GM18507 (cell line): Measurements from ENCODE around the gene ZNF697.
A peak's percentile ranks its signal among the peaks of the same experiment; 100 is the strongest.
"Not testable (repeated sequence)": the region's sequence is repeated elsewhere in the genome, so short reads cannot be mapped to it uniquely, and the experiment has no call there.

ENCODE experiments used
- DNase-seq: peaks from one replicate; pipeline ENCODE4 v3.0.0; 2011; ENCODE audit warnings: low read depth; ENCODE audit not compliant: insufficient read length; ENCODE audit errors: extremely low spot score
- FAIRE-seq: peaks from 2 replicates; lab custom pipeline; 2011; peaks lifted over from hg19 to GRCh38; lab: Jason Lieb, UNC

Gene ZNF697

DNA sequence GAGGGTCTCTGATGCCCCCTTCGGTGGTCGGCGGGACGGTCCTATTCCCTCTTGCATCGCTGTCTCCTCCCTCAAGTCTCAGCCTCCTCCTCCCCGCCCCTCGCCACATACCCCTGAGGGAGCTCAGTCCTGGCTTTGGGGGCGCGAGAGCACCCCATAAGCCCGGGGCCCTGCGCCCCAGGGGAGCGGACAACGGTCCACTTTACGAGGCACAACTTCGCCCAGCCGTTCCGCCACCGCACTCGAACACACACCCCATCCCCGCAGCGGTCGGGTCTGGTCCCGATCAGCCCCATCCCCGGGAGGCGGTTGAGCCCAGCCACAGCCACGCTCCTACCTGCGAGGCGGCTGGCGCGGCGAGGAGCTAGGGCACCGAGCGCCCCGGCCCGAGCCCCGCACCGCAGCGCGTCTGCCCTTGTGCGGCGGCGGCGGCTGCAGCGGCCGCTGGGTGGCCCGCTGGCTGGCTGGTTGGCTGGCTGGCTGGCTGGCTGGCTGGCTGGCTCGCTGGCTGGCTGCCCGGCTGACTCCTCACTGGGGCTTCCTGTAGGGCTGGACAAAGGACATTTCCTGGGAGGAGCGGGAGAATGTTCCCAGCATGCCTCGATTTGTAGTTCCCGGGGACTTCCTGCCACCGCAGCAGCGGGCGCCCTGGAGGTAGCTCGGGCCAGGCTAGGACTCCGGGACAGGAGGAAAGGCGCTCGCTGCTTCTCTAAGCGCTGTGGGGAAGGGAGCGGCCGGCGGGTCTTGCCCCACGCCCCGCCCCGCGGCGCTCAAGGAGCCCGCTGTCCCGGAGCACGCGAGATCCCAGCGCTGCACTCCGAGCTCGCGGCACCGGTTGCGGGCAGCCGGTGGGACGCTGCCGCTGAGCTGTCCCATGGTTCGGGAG, at the start of gene ZNF697:
Gene ZNF697, minus strand, starts transcription at position 533 of the 886 bp plus-strand sequence. CDS start 22,166 bp downstream, outside the sequence.
- DNase-seq (peak; percentile 62), FAIRE-seq (peak; percentile 68)

DNA sequence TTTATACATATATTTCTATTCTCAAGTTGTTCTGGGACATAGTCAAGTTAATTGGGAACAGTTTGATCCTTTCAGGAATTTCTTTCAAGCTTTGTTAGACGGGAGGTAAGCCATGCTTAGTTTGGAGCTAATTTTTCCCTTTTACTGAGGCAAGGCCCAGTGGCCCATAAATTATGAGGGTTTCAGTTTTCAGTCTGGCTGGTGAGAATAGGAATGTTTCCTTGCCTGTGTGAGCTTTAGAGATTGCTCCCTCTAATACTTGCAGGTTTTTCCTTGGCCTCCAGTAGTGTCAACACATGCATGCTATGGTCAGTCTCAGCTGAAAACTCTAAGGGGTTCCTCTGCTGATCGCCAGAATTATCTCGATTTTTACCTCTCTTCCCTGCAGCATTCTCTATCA, 49.5 kb upstream of the ZNF697 start:
- DNase-seq = no peak
- FAIRE-seq = no peak

DNA sequence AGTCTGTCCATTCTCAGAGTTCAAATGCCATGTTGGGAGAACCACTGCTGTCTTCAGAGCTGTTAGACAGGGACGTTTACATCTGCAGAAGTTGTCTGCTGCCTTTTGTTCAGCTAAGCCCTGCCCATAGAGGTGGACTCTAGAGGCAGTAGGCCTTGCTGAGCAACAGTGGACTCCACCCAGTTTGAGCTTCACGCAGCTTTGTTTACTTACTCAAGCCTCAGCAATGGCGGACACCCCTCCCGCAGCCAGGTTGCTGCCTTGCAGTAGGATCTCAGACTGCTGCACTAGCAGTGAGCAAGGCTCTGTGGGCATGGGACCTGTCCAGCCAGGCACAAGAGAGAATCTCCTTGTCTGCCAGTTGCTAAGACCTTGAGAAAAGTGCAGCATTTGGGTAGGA, 48.8 kb upstream of the ZNF697 start:
- FAIRE-seq, DNase-seq: not testable (repeated sequence)

DNA sequence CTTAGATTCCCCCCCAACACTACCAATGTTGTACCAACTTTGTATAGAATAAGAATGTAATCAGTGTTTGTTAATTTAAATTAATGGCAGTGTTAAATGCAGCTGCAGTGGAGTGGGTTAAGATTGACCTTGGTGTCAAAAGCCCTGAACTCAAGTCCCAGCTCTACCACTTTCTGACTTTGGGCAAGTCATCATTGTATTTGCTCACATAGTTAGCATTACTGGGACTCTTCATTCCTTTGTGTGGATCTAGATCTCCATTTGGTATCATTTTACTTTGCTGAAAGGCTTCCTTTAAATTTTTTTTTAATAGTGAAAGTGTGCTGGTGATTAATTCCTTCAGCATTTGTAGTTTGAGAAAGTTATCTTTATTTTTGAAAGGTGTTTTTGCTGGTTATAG, 41.4 kb upstream of the ZNF697 start:
- FAIRE-seq = no peak
- no peak for DNase-seq

DNA sequence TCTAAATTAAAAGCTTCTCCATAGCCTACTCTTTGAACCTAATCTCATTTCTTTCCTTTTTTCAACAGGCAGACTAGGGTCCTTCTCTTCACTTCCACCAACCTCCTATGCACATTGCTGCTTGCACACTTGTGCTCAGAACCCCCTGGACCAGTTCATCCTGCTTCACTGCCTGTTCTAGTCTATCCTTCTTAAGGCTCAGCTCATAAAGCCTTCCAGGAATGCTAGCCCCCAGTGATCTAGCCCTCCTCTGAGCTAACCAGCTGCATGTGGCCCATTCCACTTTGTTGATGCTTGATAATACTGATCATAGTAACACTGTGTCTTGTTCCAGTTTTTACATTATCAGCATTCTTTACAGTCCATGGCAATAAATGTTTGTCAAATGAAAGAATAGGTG, 40.7 kb upstream of the ZNF697 start:
- FAIRE-seq = no peak
- no peak for DNase-seq

DNA sequence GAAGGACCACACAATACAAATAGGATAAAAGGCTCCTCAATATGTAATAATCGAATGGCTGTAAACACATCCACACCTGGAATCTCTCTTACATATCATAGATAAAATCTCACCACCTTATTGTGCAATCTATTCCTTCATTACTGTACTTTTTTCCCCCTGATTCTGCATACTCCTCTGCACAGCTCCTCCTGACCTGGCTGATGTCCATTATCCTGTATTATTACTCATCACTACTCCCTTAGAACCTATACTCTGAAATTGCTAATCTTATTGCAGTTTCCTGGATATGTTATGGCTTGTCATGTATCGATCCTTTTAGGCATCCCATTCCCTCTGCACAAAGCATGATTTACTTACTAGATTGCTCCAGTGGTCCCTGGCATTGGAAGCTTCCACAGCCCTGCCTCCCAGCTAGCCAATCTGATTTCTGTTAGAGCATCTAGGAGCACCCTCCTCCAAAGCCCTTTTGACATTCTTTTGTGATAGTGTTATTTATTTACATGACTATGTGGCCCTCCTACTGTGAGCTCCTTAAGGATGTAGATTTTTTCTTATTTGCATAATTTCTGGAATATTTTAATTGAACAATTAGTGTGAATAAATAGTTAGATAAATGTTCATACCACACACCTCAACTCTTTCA, 39.5 kb upstream of the ZNF697 start:
- FAIRE-seq (no peak), DNase-seq (no peak)

DNA sequence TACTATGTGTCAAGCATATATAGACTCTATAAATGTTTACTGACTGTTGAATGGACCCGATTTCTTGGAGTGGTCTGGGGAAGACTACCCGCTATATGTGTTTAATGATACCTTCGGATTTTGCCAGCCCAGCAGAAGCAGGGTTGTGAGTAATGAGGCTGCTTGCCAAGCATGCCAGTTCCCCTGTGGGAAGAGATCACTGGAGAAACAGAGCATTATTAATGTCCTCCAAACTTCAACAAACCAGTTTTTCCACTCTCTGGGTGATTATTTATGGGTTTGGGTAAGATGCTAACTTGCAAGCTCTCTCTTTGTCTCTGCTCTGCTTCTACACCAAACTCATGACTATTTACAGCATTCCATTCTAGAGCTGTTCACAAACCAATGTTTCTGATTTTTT, 38.6 kb upstream of the ZNF697 start:
- DNase-seq = no peak
- no peak for FAIRE-seq

DNA sequence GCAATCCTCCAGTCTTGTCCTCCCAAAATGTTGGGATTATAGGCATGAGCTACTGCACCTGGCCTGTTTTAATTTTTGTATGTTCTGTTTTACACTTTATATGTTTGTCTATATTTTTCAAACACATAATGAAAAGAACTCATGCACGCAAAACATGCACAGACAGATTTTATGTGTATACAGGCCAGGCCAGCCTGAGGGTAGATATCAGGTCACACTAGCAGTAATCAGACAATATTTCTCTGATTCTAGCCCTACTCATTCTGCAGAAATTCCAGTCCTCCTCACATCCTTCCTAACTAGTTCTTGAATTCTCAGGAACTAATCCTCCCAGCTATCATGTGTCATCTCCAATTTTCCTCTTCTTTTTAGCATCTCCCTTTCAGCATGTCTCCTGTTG, 35.8 kb upstream of the ZNF697 start:
- DNase-seq (no peak), FAIRE-seq (no peak)

DNA sequence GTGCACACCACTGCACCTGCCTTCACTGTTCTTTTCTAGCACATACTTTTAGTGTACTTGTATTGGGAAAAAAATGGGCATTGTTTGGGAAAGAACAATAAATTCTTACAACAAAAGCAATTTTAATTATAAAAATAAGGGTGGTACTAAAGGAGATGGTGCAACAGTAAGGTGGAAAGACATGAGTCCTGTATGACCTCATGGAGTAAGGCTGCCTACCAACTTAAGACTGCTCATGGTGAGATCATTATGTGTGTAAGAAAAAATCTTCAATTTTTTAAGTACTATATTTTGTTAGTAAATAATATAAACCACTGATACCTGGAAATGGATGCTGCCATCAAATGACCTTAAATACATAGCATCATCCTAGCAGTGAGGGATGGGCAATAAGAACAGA, 34.1 kb upstream of the ZNF697 start:
- FAIRE-seq = no peak
- DNase-seq = no peak

DNA sequence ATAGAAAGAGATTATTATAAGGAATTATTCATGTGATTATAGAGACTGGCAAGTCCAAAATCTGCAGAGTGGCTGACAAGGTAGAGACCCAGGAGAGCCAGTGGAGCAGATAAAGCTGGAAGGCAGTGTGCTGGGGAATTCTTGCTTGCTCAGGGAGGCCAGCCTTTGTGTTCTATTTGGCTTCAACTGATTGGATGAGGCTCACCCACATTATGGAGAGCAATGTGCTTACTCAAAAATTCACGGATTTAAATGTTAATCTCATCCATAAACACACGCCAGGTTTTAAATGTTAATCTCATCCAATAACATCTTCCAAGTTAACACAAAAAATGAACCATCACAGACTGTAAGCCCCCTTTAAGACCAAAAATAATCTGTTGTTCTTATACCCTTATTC, 33.5 kb upstream of the ZNF697 start:
- no peak for DNase-seq
- FAIRE-seq = no peak

DNA sequence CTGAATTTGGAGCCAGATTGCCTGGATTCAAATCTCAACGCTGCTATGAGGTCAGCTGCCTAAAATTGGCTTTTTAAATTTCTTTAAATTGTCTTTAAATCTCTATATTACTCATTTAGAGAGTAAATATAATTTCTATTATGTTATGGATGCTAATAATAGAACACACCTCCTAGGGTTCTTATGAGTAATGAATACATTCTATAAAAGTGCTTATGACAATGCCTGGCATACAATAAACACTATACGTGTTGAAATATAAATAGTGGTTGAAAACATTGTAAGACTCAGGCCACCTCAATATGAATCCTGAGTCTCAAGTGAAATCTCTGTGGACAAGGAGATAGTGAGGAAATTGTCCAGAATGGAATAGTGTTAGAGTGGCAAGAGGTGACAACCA, 32.7 kb upstream of the ZNF697 start:
- no peak for DNase-seq
- FAIRE-seq = no peak

DNA sequence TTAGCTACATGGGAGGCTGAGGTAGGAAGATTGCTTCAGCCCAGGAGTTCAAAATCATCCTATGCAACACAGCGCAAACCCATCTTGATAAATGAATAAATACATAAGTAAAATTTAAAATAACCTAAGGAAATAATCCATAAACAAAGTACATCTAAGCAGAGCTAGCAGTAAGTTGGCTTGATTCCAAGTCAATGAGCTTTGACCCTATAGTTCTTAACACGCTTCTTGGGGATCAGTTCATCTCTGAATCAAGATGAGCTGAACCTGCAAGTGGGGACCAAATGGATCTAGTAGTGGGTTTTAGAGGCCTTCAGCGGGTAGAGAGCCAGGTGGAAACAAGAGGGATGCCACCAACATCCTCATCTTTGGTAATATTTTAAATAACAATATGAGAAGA, 32.1 kb upstream of the ZNF697 start:
- no peak for DNase-seq
- no peak for FAIRE-seq

DNA sequence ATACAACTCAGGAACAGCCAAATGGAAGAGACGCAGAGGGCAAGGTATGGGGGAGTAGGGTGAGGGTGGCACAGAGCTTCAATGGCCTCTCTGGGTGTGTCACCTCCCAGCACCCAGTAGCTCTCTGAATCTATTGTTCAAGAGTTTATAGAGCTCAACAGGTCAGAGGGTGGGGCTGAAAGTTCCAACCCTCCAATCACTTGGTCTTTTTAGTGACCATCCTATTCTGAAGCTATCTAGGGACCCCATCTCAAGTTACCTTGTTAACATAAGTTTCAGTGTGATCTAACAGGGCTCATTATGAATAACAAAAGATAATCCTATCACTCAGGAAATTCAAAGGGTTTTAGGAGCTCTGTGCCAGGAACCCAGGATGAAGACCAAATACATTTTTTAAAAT, 31.2 kb upstream of the ZNF697 start:
- no peak for DNase-seq
- FAIRE-seq = no peak

DNA sequence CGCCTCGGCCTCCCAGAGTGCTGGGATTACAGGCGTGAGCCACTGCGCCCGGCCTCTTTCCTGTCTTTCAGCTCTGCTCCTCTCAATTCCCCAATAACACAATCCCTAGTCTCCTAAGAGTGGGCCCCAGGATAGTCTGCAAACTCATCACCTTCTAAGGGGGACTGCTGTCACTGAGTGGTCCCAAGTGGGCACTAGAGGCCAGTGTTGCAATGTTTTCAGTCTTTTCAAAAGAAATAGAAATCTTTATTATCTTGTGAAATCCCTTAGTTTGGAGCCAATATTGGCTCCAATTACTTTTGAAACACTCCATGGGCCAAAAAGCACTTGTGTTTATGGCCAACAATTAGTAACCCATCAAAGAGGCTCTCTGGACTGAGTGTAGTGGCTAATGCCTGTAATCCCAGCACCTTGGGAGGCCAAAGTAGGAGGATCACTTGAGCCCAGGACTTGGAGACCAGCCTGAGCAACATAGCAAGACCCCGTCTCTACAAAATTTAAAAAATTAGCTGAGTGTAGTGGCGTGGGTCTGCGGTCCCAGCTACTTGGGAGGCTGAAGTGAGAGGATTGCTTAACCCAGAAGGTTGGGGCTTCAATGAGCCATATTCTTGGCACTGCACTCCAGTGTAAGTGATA, 28.6 kb upstream of the ZNF697 start:
- FAIRE-seq (no peak), DNase-seq (no peak)

DNA sequence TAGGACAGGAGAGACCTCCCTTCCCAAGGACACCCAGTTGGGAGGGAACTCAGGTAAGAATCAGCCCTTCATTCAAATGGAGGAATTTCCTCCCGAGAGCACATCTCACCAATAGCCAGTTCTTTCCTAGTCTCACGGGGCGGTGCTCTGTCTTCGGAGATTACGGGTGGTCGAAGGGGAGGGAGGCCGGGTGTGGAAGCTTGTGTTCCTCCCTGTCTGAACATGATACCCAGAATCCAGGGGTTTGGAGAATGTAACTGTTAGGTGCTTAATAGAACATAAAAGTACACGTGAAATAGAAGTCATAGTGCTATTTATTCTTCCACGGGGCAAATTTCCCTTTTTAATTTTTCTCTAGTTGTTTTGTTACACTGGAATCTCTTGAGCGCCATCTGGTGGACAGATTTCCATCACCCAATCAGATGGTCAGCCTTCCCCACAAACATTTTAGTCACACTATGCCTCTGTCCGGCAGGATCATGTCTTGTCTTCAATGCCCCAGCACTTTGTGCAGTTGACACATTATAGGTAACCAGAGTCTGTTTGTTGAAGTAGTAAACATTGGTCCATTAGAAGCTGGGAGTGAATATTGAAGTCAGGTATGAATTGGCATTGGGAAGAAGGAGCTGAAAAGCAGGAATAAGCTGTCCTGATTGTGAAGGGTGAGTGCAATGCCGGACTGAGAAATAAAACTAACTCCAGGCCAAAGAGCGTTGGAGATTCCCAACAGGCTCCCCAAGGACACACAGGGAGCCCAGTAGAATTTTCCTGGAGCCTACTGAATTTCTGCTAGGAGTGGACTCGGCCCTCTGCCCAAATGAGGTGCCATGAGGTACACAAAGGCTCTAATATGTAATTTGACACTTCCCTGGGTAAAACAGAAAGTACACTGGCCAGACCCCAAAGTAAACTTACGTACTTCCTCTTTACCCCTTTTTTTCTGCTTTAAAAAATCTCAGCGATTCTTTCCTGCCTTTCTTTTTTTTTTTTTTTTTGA, 27.6 kb upstream of the ZNF697 start:
- peak; percentile 58 for DNase-seq
- peak; percentile 84 for FAIRE-seq

DNA sequence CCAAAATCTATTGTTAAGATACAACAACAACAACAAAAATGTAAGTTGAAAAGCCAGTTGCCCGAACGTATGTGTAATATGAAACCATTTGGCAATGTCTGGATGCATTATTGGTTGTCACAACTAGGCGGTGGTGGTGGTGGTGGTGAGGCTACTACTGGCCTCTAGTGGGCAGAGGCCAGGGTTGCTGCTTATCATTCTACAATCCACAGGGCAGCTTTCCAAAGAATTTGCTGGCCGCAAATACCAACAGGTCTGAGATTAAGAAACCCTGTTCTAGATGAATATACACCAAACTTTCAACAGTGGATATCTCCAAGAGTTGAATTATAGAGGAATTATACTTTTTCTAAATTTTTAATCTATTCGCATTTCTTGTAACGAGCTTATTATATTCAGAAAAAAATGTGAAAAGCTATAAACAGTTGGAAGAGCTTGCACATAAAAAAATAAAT, 26.8 kb upstream of the ZNF697 start:
- no peak for DNase-seq

DNA sequence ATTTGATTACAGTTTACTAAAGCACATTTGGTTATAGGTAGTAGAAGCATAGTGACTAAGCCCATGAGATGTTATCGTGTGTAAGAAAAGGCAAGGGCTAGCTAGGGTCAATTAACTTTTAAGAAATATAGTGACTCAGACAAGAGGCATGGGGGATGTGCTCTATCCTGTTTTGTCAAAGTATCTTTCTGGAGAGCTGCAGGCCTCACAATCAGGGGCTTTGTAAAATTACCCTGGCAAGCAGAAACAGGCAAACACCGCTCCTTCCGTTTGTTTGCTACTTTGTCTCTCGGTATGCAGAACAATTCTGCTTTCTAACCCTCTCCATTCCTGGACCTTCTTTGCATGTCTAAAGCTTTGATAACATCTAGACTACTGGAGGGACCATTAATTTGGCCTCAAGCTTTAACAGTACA, 26.1 kb upstream of the ZNF697 start:
- DNase-seq (no peak), FAIRE-seq (no peak)

More for the DNA sequence above, 26.8 kb upstream of the ZNF697 start:
- FAIRE-seq = no peak

DNA sequence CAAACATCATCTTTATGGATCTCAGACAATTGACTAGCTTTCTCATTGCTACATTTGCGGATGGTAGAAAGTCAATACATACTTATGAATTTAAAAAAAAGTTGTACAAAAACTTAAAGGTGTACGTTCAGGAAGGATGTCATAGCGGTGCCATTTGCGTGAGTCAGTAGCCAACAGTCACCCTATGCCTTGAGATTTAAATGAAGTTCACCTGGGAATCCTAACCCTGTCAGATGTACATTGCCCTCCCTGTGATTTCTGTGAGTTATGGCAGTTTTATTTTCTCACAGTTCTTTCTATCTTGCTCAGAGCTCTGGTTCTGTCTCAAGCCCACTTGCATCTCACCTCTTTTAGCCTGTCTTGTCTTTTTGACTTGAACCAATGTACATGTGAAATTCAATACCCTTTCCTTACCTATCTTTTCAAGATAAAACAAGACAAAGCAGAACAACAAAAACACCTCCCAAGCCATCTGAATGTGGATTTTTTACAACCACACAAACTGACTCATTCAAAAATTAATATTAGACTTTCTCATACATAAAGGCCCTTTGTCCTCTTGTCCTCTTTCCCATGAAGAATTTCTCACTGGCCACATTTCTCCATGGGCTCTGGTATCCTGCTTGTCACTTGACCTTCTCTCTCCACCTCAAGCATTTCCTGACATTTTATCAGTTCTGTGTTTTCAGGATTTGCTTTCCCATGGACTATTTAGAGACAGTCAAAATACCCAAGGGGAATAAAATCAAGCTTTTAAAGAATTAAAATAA, 25.3 kb upstream of the ZNF697 start:
- FAIRE-seq = no peak
- no peak for DNase-seq

DNA sequence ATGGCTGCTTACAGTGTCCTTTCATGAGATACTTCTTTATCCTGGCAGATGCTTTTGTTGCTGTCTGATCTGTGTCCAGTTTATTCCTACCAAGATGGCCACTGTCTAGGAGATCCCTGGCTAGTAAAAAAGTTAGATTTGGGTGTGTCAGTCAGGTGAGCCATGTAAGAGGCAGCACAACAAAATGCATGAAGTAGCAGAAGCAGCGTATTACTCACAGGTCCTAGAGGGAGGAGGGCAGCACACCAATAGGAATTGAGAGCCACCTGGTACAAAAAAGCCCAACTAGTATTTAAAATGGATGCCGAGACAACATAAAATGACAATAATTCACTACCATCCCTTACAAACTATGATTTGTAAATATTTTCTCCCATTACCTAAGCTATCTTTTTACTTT, 22.8 kb upstream of the ZNF697 start:
- DNase-seq (no peak), FAIRE-seq (no peak)
